Tibial nerve (tissue), 4 donors: Measurements from ENCODE around the gene CARMIL1.

ENCODE experiments used
- EP300 ChIP-seq, 2 donors: sonication (generic); formaldehyde crosslinking; IDR thresholded peaks; one replicate each; pipeline ENCODE4 v1.6.1; 2017; ENCODE audit warnings: antibody characterized with exemption in 2 of 2, mild to moderate bottlenecking in 1 of 2
- POLR2A ChIP-seq, 2 donors: fragments of 450-650 bp; IDR thresholded peaks; one replicate each; pipeline ENCODE4 v1.6.1; 2017; ENCODE audit warnings: antibody characterized with exemption in 2 of 2, mild to moderate bottlenecking in 2 of 2, moderate library complexity in 2 of 2
- TF ChIP-seq, protein P1 (sequence below), 5 experiments: fragments of 200-600 bp in 3 of 5; fragments of 450-650 bp in 2 of 5; sonication (generic) in 3 of 5; IDR thresholded peaks; one replicate each; pipeline ENCODE4 v1.5.1; 2016 to 2019; ENCODE audit warnings: antibody characterized with exemption in 5 of 5, mild to moderate bottlenecking in 3 of 5, moderate library complexity in 2 of 5

DNA sequence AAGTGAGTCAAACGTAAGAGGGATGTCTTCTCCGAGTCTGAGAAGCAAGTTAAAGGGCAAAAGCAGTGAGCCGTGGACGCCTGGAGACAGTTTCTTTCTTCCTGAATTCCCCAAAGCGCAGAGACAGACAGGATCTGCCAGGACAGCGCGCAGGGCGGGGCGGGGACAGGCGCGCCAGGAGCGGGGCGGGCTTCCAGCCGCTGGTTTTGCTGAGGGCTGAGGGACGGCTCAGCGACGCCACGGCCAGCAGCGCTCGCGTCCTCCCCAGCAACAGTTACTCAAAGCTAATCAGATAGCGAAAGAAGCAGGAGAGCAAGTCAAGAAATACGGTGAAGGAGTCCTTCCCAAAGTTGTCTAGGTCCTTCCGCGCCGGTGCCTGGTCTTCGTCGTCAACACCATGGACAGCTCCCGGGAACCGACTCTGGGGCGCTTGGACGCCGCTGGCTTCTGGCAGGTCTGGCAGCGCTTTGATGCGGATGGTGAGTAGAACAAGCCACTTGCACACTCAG lies 372.9 kb downstream of the CARMIL1 start, which contains the start of gene SCGN:
- TF ChIP-seq, protein P1, sequence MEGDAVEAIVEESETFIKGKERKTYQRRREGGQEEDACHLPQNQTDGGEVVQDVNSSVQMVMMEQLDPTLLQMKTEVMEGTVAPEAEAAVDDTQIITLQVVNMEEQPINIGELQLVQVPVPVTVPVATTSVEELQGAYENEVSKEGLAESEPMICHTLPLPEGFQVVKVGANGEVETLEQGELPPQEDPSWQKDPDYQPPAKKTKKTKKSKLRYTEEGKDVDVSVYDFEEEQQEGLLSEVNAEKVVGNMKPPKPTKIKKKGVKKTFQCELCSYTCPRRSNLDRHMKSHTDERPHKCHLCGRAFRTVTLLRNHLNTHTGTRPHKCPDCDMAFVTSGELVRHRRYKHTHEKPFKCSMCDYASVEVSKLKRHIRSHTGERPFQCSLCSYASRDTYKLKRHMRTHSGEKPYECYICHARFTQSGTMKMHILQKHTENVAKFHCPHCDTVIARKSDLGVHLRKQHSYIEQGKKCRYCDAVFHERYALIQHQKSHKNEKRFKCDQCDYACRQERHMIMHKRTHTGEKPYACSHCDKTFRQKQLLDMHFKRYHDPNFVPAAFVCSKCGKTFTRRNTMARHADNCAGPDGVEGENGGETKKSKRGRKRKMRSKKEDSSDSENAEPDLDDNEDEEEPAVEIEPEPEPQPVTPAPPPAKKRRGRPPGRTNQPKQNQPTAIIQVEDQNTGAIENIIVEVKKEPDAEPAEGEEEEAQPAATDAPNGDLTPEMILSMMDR (IDR thresholded peaks at IDR 0.05): no peak
- no peak for TF ChIP-seq POLR2A (IDR thresholded peaks at IDR 0.05)
- no peak for TF ChIP-seq EP300 (IDR thresholded peaks at IDR 0.05)
